Caco-2 (cell line): Measurements from ENCODE around the gene BRD3OS. TPM values are rescaled to one million over a fixed set of nuclear protein-coding genes. Genes with fewer than 3 reads are reported as not detected.

Experiments used
- BruUV-seq: library from RNA; stranded (reverse); fragments of 400-500 nt; replicated peaks from 2 replicates; lab custom pipeline; 2021; lab: Mats Ljungman, UMichigan
- CTCF ChIA-PET: fragments of 300-600 bp; sonication (Branson Sonifier 250); formaldehyde crosslinking; loops from one replicate; lab custom pipeline; 2022; ENCODE audit warnings: antibody characterized with exemption; lab: Charles Lee
- POLR2A ChIA-PET: fragments of 300-600 bp; sonication (Branson Sonifier 250); formaldehyde crosslinking; loops from one replicate; lab custom pipeline; 2022; ENCODE audit warnings: antibody characterized with exemption; lab: Charles Lee
- DNase-seq, 2 experiments: peaks; one replicate each; pipeline versions ENCODE4 v3.0.0 to v3.0.0-alpha.2; 2020 to 2022
- H3K27me3 ChIP-seq: replicated peaks from 2 replicates; pipeline ENCODE4 v1.6.0; 2011; ENCODE audit warnings: low read length; ENCODE audit not compliant: control insufficient read depth, insufficient read depth
- H3K36me3 ChIP-seq: 2 replicates; pipeline ENCODE4 v1.5.1; 2011; ENCODE audit warnings: low read length; ENCODE audit not compliant: control insufficient read depth, insufficient read depth
- H3K4me1 ChIP-seq: fragments of 250-450 bp; sonication (Bioruptor Pico); 2 replicates; pipeline ENCODE4 v1.5.1; 2020; ENCODE audit warnings: mild to moderate bottlenecking
- H3K4me3 ChIP-seq: 2 replicates; pipeline ENCODE4 v1.5.1; 2011; ENCODE audit warnings: low read depth, mild to moderate bottlenecking, control low read depth, low read length
- H3K9me3 ChIP-seq: fragments of 250-450 bp; sonication (Bioruptor Pico); 2 replicates; pipeline ENCODE4 v1.5.1; 2020; ENCODE audit warnings: mild to moderate bottlenecking, moderate library complexity
- H3K27ac Mint-ChIP-seq: one replicate; pipeline ENCODE4 v1.8.0; 2022; ENCODE audit warnings: mixed read lengths; ENCODE audit not compliant: unreplicated experiment
- H3K27me3 Mint-ChIP-seq: one replicate; pipeline ENCODE4 v1.8.0; 2022; ENCODE audit warnings: mixed read lengths; ENCODE audit not compliant: insufficient read depth, unreplicated experiment
- H3K36me3 Mint-ChIP-seq: one replicate; pipeline ENCODE4 v1.8.0; 2022; ENCODE audit warnings: mild to moderate bottlenecking, mixed read lengths; ENCODE audit not compliant: insufficient read depth, unreplicated experiment
- H3K4me1 Mint-ChIP-seq: one replicate; pipeline ENCODE4 v1.8.0; 2022; ENCODE audit warnings: low read depth, mixed read lengths; ENCODE audit not compliant: unreplicated experiment
- H3K4me3 Mint-ChIP-seq: one replicate; pipeline ENCODE4 v1.8.0; 2022; ENCODE audit warnings: mild to moderate bottlenecking, moderate library complexity, mixed read lengths; ENCODE audit not compliant: unreplicated experiment
- H3K9me3 Mint-ChIP-seq: one replicate; pipeline ENCODE4 v1.8.0; 2022; ENCODE audit warnings: mixed read lengths; ENCODE audit not compliant: unreplicated experiment
- intact Hi-C: fragments of 100-400 bp; cut with micrococcal nuclease; formaldehyde crosslinking; loops from one replicate; pipeline ENCODE4 v1.10.0; 2022; ENCODE audit not compliant: unreplicated experiment
- total RNA-seq: library from RNA; stranded (reverse); gene quantifications from 2 replicates; pipeline ENCODE4 v1.2.3, GENCODE V29; 2022
- TF ChIP-seq, protein P1 (sequence below), 2 experiments: fragments of 200-600 bp in 1 of 2; IDR thresholded peaks; 1 replicate in 1 of 2; 2 replicates in 1 of 2; pipeline versions ENCODE4 v1.5.1 to v1.8.0; 2011 to 2022; ENCODE audit warnings: antibody characterized with exemption in 1 of 2, control low read depth in 1 of 2, inconsistent platforms in 1 of 2, low read depth in 1 of 2, low read length in 1 of 2, mild to moderate bottlenecking in 1 of 2, moderate library complexity in 1 of 2; ENCODE audit not compliant: insufficient read depth in 1 of 2, severe bottlenecking in 1 of 2, unreplicated experiment in 1 of 2

Gene BRD3OS
- total RNA-seq, 1 experiment from 2014 or later, result 9.4 TPM

GRCh38 chr9:134025606-134026541 lies 593 bp downstream of the BRD3OS start:
- BruUV-seq, result no TSS peak
- 0 out of 2 replicates have a peak, but pooled peaks cover 4% of the 10 kb centered on the region for H3K4me1 ChIP-seq
- Mint-ChIP-seq H3K4me3 (peak overlapping the region; percentile 75), H3K9me3 (no peaks in the 10 kb centered on the region), H3K27me3 (no peaks in the 10 kb centered on the region), H3K4me1 (no peaks in the 10 kb centered on the region), H3K27ac (peak overlapping the region; percentile 35), H3K36me3 (peaks cover 29% of the 10 kb centered on the region)
- POLR2A ChIA-PET, result interaction anchor here (0.6 to 1.1 kb wide), 2 partner anchors 11 to 41 kb away, joined by 3 to 5 read pairs; no protein-coding TSS in a partner anchor
- TF ChIP-seq, protein P1, sequence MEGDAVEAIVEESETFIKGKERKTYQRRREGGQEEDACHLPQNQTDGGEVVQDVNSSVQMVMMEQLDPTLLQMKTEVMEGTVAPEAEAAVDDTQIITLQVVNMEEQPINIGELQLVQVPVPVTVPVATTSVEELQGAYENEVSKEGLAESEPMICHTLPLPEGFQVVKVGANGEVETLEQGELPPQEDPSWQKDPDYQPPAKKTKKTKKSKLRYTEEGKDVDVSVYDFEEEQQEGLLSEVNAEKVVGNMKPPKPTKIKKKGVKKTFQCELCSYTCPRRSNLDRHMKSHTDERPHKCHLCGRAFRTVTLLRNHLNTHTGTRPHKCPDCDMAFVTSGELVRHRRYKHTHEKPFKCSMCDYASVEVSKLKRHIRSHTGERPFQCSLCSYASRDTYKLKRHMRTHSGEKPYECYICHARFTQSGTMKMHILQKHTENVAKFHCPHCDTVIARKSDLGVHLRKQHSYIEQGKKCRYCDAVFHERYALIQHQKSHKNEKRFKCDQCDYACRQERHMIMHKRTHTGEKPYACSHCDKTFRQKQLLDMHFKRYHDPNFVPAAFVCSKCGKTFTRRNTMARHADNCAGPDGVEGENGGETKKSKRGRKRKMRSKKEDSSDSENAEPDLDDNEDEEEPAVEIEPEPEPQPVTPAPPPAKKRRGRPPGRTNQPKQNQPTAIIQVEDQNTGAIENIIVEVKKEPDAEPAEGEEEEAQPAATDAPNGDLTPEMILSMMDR (IDR thresholded peaks at IDR 0.05; ENCODE audit: insufficient read depth in 1 of 2, low read depth in 1 of 2, low read length in 1 of 2, severe bottlenecking in 1 of 2, unreplicated experiment in 1 of 2), result peak in 1 of 2 experiments; percentile 35
- H3K4me3 ChIP-seq, result peak overlapping the region; percentile 87
- H3K27me3 ChIP-seq, result no peaks in the 10 kb centered on the region
- peak in 1 of 2 experiments; percentile 59 for DNase-seq
- intact Hi-C loops, result loop anchor here (1.0 kb wide), 1 partner anchor 42 kb away; the partner anchor contains the start of gene BRD3
- CTCF ChIA-PET, result interaction anchor here (0.9 to 1.9 kb wide), 3 partner anchors 31 to 256 kb away, joined by 6 to 13 read pairs (median 8); no protein-coding TSS in a partner anchor
- peaks cover 1% of the 10 kb centered on the region; the same call in 1 of the 2 replicates for H3K36me3 ChIP-seq
- H3K9me3 ChIP-seq, result no peaks in the 10 kb centered on the region

DNA sequence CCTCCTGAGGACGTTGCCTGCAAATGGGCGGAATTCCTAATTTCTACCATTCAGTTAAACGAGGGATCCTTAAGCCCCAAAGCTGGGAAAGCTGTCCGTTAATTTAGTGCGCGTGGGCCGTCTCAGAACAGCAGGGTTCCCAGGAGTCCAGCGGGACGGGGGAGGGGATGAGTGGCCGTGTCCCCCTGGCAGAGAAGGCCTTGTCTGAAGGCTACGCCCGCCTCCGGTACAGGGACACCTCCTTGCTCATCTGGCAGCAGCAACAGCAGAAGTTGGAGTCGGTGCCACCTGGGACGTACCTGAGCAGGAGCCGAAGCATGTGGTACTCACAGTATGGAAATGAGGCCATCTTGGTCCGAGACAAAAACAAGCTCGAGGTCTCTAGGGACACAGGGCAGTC lies 1.3 kb downstream of the BRD3OS start:
- H3K4me1 ChIP-seq, result 0 out of 2 replicates have a peak, but pooled peaks cover 4% of the 10 kb centered on the region
- CTCF ChIA-PET, result no interaction called here
- no peak overlapping the region for H3K27ac Mint-ChIP-seq
- H3K36me3 Mint-ChIP-seq, result peaks cover 34% of the 10 kb centered on the region
- H3K4me3 Mint-ChIP-seq, result peak overlapping the region; percentile 75
- H3K27me3 Mint-ChIP-seq, result no peaks in the 10 kb centered on the region
- DNase-seq, result no peak
- H3K4me3 ChIP-seq, result no peak overlapping the region
- H3K9me3 Mint-ChIP-seq, result no peaks in the 10 kb centered on the region
- POLR2A ChIA-PET, result no interaction called here
- BruUV-seq, result TSS peak; percentile 42
- H3K27me3 ChIP-seq, result no peaks in the 10 kb centered on the region
- no peaks in the 10 kb centered on the region for H3K4me1 Mint-ChIP-seq
- H3K36me3 ChIP-seq, result peaks cover 1% of the 10 kb centered on the region; the same call in 1 of the 2 replicates
- H3K9me3 ChIP-seq, result no peaks in the 10 kb centered on the region
- TF ChIP-seq, protein P1 (IDR thresholded peaks at IDR 0.05; ENCODE audit: insufficient read depth in 1 of 2, low read depth in 1 of 2, low read length in 1 of 2, severe bottlenecking in 1 of 2, unreplicated experiment in 1 of 2), result no peak
- intact Hi-C loops, result no loop called here

GRCh38 chr9:134026981-134027380 lies 1.7 kb downstream of the BRD3OS start:
- no peak for DNase-seq
- BruUV-seq, result no TSS peak
- TF ChIP-seq, protein P1 (IDR thresholded peaks at IDR 0.05; ENCODE audit: insufficient read depth in 1 of 2, low read depth in 1 of 2, low read length in 1 of 2, severe bottlenecking in 1 of 2, unreplicated experiment in 1 of 2), result no peak
- ChIA-PET POLR2A (no interaction called here), CTCF (no interaction called here)
- intact Hi-C loops, result no loop called here
- H3K9me3 Mint-ChIP-seq, result no peaks in the 10 kb centered on the region
- no peaks in the 10 kb centered on the region for H3K27me3 ChIP-seq
- no peak overlapping the region for H3K4me3 Mint-ChIP-seq
- H3K4me1 Mint-ChIP-seq, result no peaks in the 10 kb centered on the region
- H3K4me3 ChIP-seq, result no peak overlapping the region
- H3K9me3 ChIP-seq, result no peaks in the 10 kb centered on the region
- no peaks in the 10 kb centered on the region for H3K27me3 Mint-ChIP-seq
- H3K27ac Mint-ChIP-seq, result no peak overlapping the region
- H3K36me3 Mint-ChIP-seq, result peaks cover 34% of the 10 kb centered on the region
- peaks cover 1% of the 10 kb centered on the region; the same call in 1 of the 2 replicates for H3K36me3 ChIP-seq
- H3K4me1 ChIP-seq, result 0 out of 2 replicates have a peak, but pooled peaks cover 4% of the 10 kb centered on the region
